Inflammatory macrophage treated with lipopolysaccharide for 4 hours (primary cell): ENCODE data around the gene UBAP2.

ENCODE experiments used
- DNase-seq: peaks from one replicate; pipeline ENCODE4 v3.0.0-alpha.2; 2020

Gene UBAP2

DNA sequence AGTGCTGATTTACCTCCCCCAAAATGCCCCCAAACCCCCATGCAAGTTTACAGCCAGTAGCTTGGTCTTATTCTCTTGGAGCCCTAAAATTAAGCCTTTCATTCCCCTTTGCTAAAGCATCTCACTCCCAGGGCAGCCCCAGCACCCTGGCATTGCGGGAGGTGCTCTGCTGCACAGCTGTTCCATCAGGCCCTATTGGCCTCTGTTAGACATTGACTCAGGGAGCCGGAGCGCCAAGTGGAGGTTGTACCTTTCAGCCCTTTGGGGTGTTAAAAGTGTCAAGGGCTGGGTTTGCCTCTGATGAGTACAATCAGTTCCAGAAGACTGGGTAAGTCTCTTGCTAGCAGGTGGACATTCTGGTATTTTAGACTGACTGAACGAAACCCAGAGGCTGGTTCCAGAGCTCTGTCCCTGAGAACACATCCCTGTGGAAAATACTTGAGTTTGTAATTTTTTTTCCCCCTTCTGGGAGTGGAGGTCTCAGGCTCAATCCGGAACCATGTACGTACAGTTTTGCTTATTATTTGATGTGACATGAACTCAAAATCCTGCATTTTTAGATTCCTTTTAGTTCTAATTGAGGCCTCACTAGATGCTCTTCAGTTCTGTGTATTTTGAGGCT, 129.3 kb downstream of the UBAP2 start:
- DNase-seq: no peak

DNA sequence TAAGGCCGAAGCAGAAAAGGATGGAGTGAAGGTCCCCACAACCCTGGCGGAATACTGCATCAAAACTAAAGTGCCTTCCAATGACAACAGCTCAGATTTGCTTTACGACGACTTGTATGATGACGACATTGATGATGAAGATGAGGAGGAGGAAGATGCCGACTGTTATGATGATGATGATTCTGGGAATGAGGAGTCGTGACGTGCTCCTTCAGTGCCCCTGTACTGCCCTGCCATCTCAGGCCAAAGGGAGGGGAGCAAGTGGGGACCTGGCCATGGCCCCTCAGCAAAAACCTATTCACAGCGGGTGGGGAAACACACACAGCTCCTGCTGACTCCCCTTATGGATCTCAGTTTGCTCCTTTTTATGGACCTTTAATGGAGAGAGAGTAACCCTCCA, 131.7 kb downstream of the UBAP2 start:
- DNase-seq: no peak

DNA sequence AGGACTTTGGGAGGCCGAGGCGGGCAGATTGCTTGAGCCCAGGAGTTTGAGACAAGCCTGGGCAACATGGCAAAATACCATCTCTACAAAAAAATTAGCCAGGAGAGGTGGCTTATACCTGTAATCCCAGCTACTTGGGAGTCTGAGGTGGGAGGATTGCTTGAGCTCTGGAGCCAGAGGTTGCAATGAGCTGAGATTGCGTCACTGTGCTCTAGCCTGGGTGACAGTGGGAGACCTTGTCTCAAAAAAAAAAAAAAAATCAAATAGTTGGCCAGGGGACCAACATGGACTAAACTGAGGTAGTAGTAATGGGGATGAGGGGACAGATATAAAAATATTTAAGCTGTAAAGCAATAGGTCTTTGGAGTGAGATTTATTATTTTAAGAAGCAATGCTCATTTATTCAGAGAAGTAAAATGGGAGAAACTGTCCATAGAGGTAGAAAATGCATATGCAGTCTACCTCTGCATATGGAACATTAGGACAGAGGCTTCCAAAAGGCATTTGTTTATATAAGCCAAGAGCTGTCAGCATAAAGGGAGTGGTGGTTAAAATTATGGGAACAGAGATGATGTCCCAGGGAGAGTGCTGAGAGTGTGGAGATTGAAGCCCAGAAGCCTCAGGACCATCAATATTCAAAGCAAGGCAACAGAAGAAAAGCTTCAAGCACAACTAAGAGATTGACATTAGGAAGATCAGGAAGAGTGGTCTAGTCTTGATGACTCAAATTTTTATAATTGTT, 133.6 kb downstream of the UBAP2 start:
- no peak for DNase-seq

DNA sequence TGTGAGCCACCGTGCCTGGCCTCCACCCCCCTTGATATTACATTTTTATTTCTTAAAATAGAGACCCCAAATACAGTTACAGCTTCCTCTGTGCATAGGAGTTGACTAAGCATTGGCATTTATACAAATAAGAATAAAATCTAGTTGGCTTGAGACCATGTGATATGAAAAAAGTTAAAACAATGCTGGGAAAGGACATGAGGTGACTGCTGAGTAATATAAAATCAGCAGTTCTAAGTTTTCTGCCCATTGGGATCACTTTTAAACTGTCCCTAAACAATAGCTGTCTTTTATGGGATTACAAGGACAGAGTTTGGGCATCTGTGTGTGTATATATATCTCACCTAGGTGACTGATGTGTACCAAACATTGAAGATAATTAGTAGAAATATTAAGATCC, 135.1 kb downstream of the UBAP2 start:
- DNase-seq: no peak

DNA sequence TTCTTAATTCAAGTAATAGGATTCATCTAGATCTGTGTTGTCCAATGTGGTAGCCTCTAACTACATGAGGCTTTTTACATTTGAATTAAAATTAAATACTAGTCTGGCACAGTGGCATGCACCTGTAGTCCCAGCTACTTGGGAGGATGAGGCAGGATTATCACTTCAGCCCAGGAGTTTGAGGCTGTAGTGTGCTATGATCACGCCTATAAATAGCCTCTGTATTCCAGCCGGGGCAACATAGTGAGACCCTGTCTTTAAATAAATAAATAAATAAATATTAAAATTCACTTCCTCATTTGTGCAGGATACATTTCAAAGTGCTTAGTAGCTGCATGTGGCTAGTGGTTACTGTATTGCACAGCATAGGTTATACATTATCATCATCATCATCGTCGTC, 139.9 kb downstream of the UBAP2 start:
- no peak for DNase-seq

DNA sequence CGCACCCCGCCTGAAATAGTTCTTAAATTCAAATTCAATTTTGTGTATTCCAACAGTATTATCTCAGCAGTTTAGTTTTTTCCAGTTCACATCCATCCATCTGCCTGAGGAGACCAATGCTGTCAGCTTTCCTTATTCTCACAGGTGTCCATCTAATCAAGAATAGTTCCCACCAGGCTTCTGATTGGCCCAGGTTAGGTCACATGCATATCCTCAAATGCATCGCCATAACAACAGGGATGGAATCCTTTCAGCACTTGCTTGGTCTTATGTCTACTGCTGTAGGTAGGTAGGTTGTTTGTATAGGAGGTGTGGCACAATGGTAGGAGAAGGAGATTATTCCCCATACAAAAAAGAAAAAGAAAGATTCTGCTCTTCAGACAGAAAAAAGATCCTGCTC, 140.6 kb downstream of the UBAP2 start:
- no peak for DNase-seq

DNA sequence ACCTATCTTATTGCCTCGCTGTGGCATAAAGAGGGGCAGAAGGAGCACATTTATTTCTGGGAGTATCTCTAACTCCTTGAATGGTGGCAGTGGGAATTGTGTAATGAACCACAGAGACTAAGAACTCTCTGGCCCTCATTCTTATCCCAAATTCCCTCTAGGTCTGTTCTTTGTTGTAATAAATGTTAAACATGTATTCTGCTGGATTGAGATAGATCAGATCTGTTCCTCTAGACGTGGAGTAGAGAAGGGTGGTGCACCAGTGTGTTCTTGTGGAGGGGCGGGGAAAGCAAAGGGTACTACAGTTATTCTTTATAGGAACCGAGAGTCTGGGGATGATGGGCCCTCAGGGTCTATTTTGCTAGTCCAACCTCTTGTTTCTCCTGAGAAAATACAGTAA, 141.3 kb downstream of the UBAP2 start:
- no peak for DNase-seq

DNA sequence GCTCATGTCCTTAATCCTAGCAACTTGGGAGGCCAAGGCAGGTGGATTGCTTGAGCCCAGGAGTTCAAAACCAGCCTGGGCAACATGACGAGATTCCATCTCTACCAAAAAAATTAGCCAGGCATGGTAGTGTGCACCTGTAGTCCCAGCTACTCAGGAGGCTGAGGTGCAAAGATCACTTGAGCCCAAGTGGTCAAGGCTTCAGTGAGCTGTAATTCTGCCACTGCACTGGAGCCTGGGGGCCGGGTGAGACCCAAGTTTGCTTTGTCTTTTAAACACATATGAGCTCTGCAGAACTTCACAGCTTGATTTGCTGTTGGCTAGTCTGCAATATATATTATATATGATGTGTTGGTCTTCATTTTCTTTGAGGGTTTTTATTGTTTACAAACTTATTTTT, 141.9 kb downstream of the UBAP2 start:
- no peak for DNase-seq

DNA sequence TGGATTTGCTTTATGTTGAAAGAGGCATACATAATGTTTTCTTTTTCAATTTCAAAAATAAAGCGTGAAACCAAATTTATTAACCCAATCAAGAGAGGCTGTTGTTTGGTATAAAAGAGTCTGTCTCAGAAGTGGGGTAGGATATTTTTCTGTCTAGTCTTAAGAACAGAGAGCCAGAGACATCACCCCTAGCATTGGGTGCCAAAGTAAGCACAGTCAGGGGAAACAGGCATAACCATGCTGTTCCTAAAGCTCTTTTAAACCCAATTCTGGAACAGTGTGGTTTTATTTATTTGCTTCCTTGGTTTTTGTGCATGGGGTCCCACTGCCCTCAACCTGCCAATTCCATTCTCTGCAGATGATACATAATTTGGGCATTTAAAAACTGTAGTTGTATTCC, 143.6 kb downstream of the UBAP2 start:
- no peak for DNase-seq

DNA sequence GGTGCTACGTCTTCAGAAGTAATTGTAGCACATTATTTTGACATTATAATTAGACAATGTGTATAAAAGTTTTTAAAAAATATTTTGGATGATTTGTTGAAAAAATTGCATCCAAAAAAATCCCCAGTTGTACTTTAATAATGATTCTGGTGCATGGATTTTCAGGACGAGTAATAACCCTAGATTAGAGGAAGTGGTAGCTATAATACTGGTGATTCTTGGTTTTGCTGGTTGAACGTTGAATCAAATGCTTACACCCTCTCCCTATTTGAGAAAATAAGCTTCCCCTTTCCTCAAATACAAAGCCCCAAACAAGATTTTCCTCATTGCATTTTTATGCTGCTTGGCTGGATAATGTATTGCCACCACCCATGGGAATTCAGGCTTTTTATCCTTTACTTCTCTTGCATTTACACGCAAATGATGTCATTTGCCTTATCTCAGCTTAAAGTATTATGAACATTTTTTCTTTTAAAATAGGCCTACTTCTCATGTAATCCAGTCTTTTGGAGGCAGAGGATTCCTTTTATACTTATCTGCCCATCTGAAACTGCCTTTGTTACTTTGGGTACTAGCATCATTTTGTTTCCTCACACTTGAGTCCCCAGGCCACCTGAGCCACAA, 145.4 kb downstream of the UBAP2 start:
- DNase-seq: no peak

DNA sequence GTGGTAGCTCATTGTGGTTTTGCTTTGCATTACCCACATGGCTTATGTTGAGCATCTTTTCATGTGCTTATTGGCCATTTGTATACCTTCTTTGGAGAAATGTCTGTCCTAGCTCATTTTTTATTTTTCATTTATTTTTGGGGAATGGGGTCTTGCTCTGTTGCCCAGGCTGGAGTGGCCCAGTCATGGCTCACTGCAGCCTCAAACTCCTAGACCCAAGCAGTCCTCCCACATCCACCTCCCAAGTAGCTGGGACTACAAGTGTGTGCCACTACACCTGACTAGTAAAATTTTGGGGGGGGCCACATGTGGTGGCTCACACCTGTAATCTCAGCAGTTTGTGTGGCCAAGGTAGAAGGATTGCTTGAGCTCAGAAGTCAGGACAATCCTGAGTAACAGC, 154.4 kb downstream of the UBAP2 start:
- no peak for DNase-seq

DNA sequence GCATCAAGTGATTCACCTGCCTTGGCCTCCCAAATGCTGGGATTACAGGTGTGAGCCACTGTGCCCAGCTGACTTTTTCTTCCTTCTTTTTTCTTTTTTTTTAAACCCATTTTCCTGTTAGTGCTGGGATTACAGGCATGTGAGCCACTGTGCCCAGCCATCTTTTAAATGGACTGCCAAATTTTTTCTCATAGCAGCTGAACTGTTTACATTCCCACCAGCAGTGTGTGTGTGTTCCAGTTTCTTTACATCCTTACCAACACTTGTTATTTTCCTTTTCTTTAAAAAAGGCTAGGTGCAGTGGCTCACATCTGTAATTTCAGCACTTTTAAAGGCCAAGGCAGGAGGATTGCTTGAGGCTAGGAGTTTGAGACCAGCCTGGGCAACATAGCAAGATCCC, 154.8 kb downstream of the UBAP2 start:
- no peak for DNase-seq

DNA sequence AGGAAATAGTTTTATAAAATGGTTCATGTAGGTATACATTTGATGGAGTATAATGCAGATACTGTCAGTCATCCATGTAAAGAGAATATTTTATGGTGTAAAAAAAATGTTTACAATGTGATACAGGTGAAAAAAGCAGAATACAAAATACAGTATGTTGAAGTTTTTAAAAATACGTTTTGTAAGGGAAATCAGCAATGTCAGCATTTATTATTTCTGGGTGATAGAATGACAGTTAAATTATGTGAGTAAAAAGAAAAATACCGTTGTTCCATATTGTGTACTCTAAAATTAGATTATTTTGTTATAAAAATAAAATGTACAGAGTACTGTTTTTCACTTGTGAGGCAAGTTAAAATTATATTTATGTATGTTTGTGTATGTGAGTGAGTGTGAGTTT, 162.7 kb downstream of the UBAP2 start:
- DNase-seq: no peak

DNA sequence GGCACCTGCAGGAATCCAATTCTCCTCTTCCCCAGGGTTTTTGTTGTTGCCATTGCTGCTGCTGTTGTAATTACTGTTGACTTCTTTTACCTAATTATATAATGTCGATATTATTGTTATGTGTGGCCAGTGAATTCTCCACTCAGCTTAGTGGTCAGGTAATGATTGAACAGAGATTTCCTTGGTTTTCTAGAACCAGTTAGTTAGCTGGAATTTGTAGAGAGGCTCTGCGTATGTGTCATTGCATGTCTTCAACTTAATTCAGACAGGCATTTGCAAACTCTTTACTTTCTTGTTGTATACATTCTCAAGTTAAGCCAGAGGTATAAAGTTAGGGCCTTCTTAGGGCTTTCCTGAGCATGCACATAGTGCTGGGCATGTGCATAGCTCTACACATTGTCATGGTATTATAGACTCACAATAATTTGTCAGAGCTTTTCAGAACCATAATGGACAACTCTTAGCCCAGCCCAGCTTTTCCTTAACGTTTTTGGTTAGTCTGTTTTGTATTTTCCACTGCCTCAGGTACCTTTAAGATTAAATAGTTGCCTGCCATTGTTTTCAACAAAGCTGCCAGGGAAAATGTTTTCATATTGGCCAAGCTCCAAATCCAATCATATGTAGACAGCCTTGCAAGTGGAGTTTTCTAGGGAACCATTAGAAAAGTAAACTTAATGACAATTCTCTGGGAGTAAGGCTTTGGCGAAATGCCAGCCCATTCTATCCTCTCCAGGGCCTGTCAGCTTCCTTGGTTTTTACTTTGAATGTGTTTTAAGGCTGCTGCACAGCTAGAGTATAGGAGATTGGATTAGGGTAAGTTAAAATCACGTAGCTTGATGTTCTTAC, 163.6 kb downstream of the UBAP2 start:
- no peak for DNase-seq

DNA sequence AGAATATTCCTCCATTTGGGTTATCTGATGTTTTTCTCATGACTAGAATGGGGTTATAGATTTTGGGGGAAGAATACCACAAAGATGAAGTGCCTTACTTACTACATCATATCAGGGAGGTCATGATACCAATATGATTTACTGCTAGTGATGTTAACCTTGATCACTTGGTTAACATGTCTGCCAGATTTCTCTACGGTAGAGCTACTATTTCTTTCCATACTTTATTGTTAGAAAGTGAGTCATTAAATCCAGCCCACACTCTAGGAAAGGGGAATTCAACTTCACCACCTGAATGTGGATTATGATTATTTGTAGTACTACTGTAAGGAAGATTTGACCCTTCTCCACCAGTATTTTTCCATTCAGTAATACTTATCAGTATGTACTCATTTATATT, 167.1 kb downstream of the UBAP2 start:
- no peak for DNase-seq

DNA sequence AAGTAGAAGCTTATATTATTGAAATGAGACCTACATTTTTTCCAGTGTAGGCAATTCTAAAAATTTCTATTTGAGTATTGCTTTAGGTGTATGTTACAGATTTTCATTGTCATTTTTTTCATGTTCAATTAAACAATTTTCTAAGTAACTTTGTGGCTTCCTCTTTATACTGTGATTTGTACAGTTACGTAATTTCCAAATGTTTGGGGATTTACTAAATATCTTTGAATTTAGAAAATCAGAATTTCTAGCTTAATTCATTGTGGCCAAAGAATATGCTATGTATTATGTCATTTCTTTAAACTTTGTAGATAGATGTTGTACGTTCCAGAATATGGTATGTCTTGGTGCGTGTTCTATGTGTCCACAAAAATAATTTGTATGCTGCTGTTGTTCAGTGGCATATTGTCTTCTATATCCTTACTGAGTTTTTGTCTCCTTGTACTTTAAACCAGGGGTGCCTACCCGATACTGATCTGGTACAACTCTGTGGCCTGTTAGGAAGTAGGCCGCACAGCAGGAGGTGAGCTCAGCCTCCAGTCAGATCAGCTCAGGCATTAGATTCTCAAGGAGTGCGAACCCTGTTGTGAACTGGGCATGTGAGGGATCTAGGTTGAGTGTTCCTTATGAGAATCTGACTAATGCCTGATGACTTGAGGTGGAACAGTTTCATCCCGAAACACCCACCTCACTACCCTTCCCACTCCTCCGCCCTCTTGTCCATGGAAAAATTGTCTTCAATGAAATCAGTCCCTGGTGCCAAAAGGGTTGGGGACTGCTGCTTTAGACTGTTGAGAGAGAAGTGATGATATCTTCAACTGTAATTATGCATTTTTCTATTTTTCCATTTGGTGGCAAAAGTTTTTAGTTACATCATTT, 168.2 kb downstream of the UBAP2 start:
- peak; percentile 40 for DNase-seq

DNA sequence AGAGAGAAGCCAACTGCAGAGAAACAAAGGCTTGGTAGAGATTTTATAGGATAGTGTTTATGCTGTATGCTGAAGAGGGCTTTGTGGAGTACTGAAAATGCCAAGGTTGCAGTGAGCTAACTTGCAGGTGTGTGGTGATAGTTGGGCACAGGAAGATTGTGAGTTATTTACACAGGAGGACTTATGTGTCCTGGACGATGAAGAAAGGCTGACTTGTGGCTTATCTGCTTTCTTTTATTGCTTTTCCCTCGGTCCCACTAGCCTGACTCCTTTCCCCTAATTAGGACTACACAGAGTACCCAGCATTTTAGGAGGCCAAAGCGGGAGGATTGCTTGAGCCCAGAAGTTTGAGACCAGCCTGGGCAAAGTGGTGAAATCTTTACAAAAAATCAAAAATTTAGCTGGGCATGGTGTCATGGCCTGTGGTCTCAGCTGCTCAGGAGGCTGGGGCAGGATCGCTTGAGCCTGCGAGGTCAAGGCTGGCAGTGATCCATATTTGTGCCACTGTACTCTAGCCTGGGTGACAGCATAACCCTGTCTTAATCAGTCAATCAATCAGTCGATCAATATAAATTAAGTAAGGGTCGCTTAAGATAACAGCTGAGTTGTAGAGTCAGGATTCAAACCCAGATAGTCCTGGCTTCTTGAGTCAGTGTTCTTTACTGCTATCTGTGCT, 169.9 kb downstream of the UBAP2 start:
- no peak for DNase-seq

DNA sequence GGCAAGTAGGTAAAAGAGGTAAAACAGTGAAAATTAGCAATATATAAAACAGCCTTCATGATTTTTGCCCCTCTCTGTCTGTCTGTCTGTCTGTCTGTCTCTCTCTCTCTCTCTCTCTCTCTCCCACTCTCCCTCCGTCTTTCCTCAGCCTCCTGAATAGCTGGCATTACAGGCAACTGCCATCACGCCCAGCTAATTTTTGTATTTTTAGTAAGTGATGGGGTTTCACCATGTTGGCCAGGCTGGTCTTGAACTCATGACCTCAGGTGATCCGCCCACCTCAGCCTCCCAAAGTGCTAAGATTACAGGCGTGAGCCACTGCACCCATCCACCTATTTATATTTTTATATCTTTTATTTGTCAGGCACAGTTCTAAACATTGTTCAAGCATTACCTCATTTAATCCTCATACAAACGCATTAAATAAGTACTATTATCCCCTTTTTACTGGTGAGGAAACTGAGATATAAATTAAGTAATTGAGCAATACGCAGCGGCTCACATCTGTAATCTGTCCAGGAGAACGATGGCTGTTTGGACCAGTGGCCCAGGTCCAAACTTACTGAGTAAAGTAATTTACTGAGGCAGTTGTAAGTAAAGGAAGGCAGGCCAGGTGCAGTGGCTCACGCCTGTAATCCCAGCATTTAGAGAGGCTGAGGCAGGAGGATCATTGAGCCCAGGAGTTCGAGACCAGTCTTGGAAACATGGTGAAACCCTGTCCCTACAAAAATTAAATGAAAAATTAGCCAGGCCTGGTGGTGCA, 170.8 kb downstream of the UBAP2 start:
- DNase-seq: no peak
